Posterior cingulate gyrus (tissue), 11 donors: ENCODE measurements around the gene TTLL1.
"Not testable (repeated sequence)": the region's sequence is repeated elsewhere in the genome, so short reads cannot be mapped to it uniquely, and the experiment has no call there.

Source experiments
- DNase-seq, 10 donors: peaks; one replicate each; pipeline versions ENCODE4 v3.0.0 to v3.0.0-alpha.2; 2020 to 2021; ENCODE audit warnings: mixed read lengths in 3 of 10
- intact Hi-C: fragments of 100-400 bp; cut with DNase I; formaldehyde crosslinking; loops from one replicate; pipeline ENCODE4 v1.15.1; 2023

The TTLL1 gene

DNA sequence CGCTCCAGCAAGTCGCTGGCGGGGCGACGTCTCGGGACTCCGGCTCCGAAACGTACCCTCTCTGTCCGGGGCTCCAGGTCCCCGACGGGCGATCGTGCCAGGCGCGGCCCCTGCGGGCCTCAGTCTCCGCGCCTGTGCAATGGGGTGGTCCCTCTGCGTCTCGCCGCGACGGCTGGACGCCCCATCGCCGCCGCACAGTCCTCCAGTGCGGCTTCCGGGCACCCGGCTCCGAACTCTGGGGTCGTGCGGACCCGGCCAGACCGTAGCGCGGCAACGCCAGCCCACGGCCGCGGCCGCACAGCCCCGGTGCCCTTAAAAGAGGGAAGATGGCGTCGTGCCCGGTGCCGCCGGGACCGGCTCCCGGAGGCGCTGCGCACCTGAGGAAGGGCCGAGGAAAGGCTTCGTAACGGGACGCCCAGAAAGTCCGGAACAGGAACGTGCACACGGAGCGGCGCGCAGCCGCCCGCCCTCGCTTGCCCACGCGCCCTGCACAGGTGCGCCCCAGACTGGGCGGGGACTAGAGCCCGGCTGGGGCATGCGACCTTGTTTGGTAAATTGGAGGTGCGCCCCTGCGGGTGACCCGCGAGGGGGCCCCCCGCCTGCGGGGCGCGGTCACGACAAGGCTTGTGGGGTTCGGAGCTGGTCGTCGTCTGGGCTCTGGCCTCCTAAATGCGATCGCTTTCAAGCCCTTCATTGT, 21.9 kb upstream of the TTLL1 start:
- no peak for DNase-seq
- intact Hi-C loops, result no loop called here

DNA sequence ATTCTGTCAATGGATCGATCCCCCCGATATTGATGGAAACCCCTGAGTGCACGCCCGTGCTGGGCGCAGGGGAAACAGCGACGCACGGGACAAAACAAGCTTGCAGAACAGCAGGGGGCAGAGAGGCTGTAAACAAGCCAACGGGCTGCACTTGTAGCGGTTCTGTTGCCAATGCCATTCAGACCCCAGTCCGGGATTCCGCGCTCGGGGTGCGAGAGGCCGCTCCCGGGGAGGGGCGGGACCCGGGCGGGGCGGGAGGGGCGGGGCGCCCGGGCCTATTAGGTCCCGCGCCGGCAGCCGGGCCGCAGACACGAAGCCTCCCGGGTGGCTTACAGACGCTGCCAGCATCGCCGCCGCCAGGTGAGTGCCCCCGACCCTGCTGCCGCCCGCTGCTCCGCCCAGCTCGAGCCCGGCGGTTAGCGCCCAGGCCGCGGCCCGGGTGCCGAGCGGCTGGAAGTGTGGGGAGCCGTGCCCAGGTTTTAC, 21.3 kb upstream of the TTLL1 start, which contains the start of gene BIK:
BIK (plus strand) TSS at position 307 of the 483 bp plus-strand sequence. CDS start 13,273 bp downstream, outside the sequence.
- peak in 3 of 10 donors; percentile 13 to 25 (median 16) for DNase-seq
- intact Hi-C loops, result no loop called here

DNA sequence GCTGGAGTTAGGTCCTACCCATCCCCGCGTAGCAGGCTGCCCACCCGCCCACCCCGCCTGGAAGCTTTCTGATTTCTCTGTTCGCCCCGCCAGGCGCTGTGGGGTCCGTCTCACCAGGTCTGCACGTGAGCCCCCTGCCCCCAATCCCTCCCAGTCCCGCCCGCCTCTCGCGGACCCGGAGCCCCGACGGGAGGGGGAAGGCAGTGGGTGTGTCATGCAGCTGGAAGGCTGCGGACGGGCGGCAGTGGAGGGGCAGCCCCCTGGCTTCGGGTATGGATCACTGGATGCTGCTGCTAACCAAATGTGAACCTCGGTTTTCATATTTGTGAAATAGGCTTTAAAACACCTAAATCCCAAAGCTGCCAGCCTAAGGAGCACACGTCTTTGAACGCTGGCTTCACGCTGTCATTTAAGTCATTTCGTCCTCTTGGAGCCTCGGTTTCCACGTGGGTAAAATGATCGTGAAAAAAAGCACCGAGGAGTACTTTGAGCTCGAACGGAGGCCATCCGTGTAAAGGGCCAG, 20.8 kb upstream of the TTLL1 start:
- no peak for DNase-seq
- intact Hi-C loops, result no loop called here

DNA sequence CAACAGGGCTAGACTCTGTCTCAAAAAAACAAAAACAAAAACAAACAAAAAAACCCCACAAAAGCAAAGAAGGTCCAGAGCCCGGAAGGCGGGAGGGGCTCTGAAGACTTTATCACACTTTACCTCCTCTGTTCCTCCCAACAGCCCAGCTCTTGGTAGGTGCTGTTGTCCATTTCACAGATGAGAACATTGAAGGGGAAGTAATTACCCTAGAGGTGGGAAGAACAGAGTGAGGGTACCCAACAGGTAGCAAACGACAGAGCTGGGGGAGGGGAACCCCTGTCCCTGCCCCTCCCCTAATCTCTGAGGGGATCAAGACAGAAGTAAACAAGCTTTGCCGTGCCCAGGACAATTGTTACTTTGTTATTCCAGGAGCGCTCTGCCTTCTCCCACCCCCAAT, 20.3 kb upstream of the TTLL1 start:
- DNase-seq, result no peak
- intact Hi-C loops, result no loop called here

DNA sequence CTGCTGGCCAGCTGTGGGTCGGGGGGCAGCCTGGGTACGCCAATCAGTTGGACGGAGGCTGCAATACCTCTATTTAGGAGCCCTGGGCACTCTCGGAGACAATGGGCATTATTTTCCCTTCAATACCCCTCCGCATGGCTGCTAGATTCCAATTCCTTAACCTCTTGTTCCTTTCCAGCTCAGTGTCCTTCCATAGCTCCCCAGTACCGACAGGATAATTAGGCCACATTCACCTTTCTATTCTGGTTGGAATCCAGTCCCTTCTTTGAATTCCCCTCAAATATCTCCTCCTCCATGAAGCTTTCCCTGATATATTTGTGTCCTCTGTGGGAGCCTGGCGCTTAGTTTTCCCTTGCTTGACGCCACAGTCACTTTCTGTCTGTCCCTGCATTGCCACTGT, 17.1 kb upstream of the TTLL1 start:
- intact Hi-C loops, result no loop called here
- no peak for DNase-seq

DNA sequence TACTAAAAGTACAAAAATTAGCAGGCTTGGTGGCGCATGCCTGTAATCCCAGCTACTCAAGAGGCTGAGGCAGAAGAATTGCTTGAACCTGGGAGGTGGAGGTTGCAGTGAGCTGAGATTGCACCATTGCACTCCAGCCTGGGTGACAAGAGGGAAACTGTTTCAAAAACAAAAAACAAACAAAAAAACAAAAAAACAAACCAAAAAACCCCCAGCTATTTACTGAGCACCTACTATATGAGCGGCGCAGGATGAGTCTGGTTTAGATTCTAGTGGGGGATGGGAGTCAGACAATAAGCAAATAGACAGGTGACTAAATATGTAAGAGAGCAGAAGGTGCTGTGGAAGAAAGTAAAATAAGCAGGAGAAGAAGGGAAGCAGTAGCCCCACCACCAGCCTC, 15.8 kb upstream of the TTLL1 start:
- DNase-seq, intact Hi-C loops: not testable (repeated sequence)

DNA sequence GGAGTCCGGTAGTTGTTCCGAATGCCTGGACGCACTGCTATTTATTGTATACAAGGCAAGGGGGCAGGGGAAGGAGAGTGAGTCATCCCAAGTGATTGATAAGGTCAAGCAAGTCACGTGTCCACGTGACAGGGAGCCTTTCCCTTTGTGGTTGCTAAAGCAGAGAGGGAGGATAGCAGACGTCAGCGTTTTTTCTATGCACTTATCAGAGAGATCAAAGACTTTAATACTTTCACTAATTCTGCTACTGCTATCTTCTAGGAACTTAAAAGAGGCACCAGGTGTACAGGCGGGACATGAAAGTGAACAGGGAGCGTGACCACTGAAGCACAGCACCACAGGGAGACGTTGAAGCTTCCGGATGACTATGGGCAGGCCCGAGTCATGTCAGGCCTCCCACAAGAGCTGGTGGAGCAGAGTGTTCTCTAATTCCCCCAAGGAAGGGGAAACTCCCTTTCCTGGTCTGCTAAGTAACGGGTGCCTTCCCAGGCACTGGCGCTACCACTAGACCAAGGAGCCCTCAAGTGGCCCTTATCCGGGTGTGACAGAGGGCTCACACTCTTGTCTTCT, 14.9 kb upstream of the TTLL1 start:
- intact Hi-C loops, DNase-seq: not testable (repeated sequence)

DNA sequence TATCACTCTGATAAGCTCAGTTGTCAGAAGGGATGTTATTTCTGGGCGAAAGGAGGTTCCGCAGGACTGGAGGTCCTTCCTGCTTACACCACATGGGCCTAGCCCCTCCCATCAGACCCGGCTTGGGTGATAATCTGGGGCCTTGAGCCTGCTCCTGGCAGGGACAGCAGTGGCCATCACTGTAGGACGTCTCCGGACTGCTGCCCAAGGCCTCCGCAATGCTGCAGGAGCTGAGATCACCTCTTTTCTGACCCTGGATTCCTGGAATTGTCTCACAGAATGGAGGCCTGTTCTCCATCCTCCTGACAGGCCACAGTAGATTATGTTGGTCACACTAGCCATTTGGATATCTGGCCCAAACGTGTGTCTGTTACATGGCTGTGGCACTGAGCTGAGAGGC, 12.1 kb upstream of the TTLL1 start:
- intact Hi-C loops, result no loop called here
- DNase-seq, result no peak

DNA sequence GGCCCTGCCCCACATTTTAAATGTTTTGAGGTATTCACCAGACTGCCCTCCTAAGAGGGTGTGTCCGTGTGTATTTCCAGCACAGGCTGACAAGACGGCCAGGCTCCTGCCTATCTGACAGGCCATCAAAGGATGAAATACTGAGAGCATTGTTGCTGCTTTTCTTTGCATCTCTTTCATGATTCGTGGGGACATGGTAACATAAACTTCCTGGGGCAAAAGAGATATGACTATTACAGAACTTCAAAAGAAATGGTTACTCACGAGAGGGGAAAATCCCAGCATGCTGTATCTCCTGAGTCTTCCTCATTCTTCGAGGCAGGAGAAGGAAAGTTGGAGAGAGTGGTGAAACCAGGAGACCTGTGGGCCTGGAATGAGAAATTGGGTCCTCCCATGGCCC, 11.0 kb upstream of the TTLL1 start:
- intact Hi-C loops, result no loop called here
- DNase-seq, result no peak

DNA sequence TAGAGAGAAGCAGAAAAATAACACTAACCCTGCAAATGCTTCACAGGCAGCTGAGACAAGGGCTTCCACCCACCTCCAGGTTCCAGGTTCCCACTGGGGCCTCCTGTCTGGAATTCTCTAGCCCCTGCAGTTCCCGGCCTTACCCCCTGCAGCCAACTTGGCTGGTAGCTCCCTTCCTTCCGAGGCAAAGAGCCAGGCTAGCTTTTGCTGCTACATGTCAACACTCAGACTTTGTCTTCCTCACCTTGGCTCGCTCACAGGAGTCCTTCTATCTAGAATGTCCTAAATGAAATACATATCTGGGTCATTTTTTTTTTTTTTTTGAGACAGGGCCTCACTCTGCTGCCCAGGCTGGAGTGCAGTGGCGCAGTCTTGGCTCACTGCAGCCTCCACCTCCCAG, 9.9 kb upstream of the TTLL1 start:
- no peak for DNase-seq
- intact Hi-C loops, result no loop called here

DNA sequence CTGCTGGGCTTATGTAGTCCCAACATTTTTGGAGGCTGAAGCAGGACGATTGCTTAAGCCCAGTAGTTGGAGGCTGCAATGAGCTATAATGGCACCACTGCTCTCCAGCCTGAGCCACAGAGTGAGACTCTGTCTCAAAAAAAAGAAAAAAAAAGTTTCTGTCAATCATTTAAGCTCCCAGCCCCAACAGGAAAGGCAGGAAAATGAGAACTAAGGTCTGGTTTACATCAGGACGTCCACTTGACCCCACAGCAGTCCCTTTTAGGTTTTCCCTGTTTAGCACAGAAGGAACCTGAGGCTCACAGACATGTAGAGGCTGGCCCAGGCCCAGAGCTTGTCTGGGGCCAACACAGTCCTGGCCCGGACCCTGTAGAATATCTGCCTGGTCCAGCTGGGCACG, 9.2 kb upstream of the TTLL1 start:
- intact Hi-C loops, result no loop called here
- no peak for DNase-seq

DNA sequence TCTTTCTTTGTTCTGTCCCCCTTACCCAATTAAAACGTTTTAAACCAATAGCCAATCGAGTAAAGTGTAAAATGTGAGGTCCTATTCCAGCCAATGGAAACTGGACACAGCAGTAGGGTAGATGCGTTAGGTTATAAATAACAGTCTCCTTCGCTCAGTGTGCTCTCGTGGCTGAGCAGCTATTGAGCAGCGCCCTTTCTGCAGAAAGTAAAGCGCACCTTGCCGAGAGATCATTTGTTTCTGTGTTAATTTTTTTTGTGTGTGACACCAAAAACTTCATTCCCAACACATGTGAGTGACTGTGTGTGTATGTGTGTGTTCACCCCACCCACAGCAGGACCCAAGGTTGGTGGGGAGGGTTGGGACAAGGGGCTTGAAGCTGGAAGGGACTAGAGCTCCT, 7.2 kb upstream of the TTLL1 start:
- no peak for DNase-seq
- intact Hi-C loops, result no loop called here

DNA sequence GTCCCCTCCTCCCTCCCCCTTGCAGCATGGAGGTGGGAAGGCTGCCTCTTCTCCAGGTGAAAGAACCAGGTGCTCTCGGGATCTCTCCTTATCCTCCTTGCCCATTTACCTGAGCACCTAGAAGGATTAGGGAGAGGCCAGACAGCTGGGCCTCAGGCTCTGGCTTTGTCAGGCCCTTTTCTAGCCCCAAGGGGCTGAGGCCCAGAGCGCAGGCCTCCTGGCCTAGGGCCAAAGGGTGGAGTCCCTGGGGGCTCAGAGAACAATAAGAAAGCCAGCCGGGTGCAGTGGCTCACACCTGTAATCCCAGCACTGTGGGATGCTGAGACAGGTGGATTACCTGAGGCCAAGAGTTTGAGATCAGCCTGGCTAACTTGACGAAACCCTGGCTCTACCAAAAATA, 5.4 kb upstream of the TTLL1 start:
- intact Hi-C loops, result loop anchor here (5.0 kb wide), 1 partner anchor 227 kb away; no protein-coding TSS in a partner anchor
- no peak for DNase-seq

DNA sequence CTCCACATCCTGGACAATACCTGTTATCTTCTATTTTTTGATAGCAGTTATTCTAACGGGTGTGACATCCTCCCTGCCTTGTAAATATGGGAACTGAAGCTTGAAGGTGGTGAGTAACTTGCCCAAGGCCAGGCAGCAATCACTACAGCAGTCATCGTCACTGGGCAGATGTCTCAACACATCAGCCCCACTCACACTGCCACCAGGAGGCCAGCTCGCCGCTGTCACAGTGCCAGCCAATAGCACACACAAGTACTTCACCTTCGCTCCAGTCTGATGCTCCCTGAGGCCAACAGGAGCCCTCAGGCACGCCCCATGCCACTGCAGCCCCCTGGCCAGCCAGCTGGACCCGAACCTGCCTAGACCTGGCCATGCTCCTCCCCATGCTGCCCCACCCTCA, 4.9 kb upstream of the TTLL1 start:
- DNase-seq, result no peak
- intact Hi-C loops, result loop anchor here (5.0 kb wide), 1 partner anchor 227 kb away; no protein-coding TSS in a partner anchor

DNA sequence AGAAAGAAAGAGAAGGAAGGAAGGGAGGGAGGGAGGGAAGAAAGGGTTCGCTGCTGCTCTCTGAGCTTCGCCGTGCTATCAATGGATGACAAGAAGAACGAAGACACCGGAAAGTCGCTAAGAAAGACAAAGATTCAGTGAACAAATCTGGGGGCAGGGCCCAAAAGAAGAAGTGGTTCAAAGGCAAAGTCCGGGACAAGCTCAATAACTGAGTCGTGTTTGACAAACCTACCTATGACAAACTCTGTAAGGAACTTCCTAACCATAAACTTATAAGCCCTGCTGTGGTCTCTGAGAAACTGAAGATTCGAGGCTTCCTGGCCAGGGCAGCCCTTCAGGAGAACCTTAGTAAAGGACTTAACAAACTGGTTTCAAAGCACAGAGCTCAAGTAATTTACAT, 2.9 kb upstream of the TTLL1 start:
- intact Hi-C loops, result loop anchor here (5.0 kb wide), 1 partner anchor 225 kb away; no protein-coding TSS in a partner anchor
- DNase-seq, result no peak

DNA sequence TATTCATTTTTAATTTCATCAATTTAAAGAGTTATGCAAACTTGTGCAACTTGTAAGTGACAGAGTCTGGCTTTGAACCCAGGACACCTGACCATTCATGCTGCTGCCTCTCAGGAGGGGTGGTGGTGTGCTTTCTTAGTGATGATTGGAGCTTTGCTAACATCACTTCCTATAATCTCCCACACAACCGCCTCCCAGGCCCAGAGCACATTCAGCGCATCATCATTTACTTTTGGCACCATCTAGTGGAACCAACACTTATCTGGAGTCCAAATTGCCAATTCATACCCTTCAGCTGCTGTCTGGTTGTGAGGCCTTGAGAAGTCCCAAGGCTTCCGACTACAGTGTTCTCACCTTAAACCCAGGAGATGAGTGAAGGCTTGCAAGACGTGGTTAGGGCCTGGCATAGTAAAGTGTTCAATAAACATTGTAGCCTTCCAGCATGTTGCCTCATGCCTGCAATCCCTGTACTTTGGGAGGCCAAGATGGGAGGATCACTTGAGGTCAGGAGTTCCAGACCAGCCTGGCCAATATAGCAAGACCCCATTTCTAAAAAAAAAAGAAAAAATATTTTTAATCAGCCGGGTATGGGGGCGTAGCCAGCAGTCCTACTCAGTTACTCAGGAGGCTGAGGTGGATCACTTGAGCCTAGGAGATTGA, 1.1 kb upstream of the TTLL1 start:
- intact Hi-C loops, result loop anchor here (1.0 to 5.0 kb wide), 2 partner anchors 223 to 310 kb away; no protein-coding TSS in a partner anchor
- DNase-seq, result peak in 7 of 10 donors; percentile 36 to 94 (median 45)

DNA sequence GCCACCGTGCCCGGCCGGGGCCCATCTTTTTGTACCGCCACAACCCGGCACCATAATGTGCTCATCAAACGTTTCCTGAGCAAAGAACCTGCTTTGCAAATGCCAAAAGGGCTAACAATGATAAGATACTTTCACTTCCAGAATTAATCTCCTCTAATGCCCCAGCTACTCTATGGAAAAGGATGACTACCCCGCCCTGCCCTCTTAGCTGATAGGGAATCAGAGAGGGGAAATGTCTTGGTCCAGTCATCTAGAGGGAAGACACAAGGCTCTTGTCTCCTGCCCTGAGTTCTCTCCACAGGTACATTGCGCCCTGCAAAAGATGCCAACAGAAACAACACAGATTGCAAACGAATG, 586 bp downstream of the TTLL1 start:
- intact Hi-C loops, result loop anchor here (2.0 kb wide), 1 partner anchor 54 kb away; the partner anchor contains the start of gene MCAT

DNA sequence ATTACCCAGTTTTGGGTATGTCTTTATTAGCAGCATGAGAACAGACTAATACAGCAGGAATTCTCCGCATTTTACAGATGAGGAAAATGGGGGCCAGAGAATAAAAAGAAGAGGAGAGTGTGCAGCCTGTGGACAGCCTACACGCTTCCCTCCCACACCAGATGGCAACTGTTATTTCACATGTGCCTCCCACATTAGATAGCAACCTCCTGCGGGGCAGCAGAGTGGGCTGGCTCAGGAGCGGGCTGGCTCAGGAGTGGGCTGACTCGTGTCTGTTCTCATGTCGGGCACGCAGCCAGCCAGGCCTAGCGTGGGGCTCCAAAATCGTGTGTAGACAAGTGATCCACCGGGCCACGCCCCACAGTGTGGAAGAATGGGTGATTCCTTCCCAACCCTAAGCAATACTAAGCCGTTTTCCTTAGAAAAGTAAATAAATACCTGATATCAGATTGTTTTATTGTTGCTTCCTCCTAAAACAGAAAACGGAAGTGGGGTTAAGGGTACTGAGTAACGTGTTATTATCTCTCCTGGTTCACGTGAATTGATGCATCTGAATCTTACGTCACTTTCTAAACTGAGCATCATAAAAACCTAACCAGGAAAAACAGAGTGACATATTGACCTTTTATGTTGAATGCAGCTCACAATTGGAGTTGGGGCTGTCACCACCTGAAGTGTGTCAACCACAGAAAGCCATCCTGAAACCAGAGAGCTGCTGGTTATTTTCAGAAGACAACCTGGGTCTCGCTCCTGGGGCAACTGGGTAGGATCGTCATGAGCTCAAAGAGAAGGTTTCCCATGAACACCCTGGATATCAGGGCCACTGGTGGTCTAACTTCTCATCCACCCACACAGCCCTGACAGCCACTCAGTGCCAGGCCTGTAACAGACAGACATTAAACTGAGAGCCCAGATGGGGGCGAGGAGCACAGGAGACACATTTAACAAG, 3.3 kb downstream of the TTLL1 start:
- intact Hi-C loops, result no loop called here
- DNase-seq, result no peak

More for the DNA sequence above, 586 bp downstream of the TTLL1 start:
- no peak for DNase-seq

DNA sequence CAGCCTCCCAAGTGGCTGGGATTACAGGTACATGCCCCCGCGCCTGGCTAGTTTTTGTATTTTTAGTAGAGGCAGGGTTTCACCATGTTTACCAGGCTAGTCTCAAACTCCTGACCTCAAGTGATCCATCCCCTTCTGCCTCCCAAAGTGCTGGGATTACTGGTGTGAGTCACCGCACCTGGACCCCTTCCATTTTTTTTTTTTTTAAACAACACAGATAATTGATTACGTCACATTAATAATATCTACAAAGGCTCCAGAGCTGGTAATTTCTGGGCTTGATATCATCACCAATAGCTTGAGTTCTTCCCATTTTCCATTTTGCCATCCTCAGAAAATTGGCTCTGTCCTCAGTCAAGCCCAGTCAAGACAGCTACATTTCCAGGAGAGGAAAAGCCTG, 7.2 kb downstream of the TTLL1 start:
- DNase-seq, result no peak
- intact Hi-C loops, result no loop called here

DNA sequence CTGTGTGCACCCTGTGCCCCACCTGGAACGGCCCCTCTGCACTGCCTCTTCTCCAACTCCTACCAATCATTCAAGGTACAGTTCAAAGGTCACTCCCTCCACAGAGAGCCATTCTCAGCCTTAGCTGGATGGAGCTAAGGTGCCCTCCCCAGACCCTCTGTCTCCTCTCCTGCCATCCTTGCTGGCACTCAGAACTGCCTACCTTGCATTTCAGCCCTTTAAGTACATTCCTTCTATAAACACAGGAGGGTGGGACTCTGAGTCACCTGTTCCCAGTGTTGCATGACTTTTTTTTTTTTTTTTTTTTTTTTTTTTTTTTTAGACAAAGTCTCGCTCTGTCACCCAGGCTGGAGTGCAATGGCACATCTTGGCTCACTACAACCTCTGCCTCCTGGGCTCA, 8.6 kb downstream of the TTLL1 start:
- intact Hi-C loops, result no loop called here
- no peak for DNase-seq
